Measurements from ENCODE around the gene OR2B3.
A peak's percentile ranks its signal among the peaks of the same experiment; 100 is the strongest.

OR2B3 gene

DNA sequence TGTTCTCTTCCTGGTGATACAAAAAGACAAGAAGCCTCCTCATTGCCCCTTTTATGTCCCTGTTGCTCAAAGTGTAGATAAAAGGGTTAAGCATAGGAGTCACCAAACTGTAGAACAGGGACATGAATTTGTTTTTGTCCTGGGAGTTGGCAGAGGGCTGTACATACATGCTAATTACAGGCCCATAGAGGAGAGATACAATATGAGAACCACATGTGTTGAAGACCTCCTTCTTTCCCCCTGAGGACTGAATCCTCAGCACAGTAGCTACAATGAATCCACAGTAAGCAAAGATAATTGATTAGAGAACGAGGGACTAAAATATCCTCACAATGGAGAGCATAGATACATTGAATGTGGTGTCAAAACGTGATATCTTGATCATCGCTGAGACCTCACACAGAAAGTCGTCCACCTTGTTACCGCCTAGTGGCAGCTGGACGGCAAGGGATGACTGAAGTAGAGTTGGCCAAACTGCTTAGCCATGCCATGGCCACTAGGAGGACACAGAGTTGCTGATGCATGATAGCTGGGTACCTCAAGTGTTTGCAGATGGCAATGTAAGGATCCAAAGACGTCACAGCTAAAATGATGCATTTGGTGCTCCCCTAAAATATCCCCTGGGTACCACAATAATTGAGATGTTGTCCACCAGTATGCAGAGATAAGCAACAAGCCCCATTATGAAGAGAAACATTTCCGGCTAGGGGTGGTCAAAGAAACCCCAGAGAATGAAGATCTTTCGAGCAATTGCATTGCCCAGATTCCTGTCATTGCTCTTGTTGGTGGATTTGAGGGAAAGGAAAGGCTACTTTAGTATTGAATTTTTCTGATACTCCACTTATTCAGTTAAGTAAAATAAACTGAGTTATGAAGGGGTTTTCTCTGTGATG lies 15.0 kb downstream of the OR2B3 start:
- TF ChIP-seq CTCF (IDR thresholded peaks at IDR 0.05; ENCODE audit: control insufficient read depth, insufficient read depth, low read depth, low read length, missing control alignments) = peak; percentile 34

GRCh38 chr6:29051680-29052079 lies 35.4 kb downstream of the OR2B3 start:
- H3K4me3 ChIP-seq (ENCODE audit: control insufficient read depth, low read depth, low read length) = no peak overlapping the region
- DNase-seq (ENCODE audit: low read depth) = no peak
- TF ChIP-seq CTCF (IDR thresholded peaks at IDR 0.05; ENCODE audit: control insufficient read depth, insufficient read depth, low read depth, low read length, missing control alignments) = no peak

More for the DNA sequence above, 15.0 kb downstream of the OR2B3 start:
- H3K4me3 ChIP-seq (ENCODE audit: control insufficient read depth, low read depth, low read length) = no peak overlapping the region
- no peak for DNase-seq (ENCODE audit: low read depth)

DNA sequence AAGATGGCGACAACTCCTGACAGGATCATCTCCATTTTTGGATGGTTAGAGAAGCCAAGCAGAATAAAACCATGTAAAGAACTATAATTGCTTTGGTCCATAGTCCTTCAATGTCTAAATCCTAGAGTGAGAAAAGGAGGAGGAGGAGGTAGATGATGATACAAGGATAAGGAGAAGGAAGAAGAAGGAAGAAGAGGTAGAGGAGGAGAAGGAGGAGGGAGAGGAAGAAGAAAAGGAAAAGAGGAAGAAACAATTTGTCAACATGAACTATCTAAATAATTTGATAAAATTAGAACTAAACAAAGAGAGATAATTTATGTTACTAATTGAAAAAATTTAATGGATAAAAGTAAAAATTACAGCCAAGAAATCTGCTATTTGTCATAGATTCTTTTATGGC lies 42.0 kb downstream of the OR2B3 start, which contains the start of gene OR2W1:
Gene OR2W1 (minus strand): TSS at position 101 of the 400 bp plus-strand sequence. CDS start 0 bp downstream, at position 101.
- no peak for DNase-seq (ENCODE audit: low read depth)
- H3K4me3 ChIP-seq (ENCODE audit: control insufficient read depth, low read depth, low read length) = no peak within 1 kb of the TSS
- no peak for TF ChIP-seq CTCF (IDR thresholded peaks at IDR 0.05; ENCODE audit: control insufficient read depth, insufficient read depth, low read depth, low read length, missing control alignments)

Measured in AG09309 (cell line).